HG03432 (cell line): ENCODE measurements around the gene RUFY4.

ENCODE experiments used
- ATAC-seq: cut with Tn5 transposase; IDR thresholded peaks from one replicate; pipeline ENCODE4 v1.9.1; 2021; ENCODE audit warnings: mild to moderate bottlenecking, moderate library complexity; ENCODE audit not compliant: unreplicated experiment

Gene RUFY4

DNA sequence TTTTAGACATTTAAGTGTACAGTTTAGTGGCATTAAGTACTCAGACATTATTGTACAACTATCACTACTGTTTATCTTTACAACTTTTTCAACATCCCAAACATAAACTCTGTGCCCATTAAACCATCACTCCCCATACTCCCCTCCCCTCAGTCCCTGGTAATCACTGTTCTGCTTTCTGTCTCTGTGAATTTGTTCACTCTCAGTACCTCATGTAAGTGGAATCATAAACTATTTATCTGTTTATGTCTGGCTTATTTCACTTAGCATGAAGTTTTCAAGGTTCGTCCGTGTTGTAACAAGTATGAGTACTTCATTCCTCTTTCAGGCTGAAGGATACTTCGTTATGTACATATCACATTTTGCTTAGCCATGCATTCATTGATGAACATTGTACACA, 9.8 kb upstream of the RUFY4 start:
- ATAC-seq = no peak

DNA sequence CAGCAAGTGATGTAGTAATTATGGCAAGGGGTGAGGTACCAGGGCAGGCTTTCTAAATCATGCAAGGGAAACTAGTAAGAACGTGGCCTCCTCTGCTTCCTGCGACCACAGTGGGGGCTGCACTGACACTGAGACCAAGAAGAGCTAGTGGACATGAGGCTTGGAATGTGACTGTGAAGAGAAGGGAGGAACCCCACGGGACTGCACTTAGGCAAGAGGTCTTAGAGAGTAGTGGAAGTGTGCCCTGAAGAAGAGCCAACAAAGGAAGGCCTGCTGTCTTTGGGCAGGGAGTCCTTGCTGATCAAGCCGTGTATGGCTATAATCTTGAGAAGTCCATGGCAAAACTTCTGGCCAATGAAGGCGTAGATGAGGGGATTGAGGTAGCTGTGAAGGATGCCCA, 8.9 kb upstream of the RUFY4 start:
- ATAC-seq = no peak

DNA sequence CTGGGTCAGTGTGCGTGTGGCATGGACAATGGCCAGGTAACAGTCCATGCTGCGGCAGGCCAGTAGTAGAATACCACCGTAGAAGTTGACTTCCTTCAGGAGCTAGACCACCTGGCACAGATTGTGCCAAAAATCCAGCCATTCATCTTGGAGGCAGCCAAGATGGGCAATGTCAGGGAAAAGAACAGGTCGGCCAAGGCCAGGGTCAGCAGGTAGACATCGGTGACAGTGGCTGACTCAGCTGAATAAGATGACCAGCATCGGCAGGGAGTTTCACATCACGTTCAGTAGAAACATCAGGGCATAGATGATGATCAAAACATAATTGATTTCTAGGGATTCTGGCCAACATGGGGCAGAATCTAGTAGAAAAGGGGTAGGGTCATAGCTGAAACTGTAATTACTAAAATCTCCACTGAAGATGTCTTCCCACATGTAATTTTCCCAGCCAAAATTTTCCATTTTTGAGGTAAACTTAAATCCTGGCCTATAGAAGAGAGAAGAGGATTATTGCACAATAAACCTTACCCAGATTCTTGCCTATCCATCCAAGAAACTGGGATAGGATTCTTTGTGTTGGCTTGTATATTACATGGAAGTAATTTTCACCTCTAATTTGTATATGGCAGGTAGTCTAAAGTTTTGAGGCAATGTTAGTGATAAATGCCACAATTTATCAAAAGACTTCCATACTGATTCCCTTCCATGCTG, 7.9 kb upstream of the RUFY4 start:
- no peak for ATAC-seq

DNA sequence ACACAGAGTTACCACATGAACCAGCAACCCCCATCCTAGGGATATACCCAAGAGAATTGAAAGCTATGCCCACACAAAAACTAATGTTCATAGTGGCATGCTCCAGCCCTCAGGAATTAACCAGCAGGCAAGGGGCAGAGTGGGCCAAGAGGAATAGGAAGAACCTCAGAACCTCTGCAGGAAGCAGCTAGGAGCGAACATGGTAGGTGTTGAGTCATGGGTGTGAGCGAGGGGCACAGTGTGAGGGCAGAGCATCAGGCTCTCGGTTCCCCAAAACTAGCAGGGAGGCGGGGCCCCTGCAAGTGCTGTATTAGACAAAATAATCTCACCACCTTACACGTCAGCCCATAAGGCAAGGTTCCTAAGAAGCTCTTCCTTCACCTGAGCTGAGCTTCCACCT, 5.6 kb upstream of the RUFY4 start:
- ATAC-seq = peak; percentile 88

DNA sequence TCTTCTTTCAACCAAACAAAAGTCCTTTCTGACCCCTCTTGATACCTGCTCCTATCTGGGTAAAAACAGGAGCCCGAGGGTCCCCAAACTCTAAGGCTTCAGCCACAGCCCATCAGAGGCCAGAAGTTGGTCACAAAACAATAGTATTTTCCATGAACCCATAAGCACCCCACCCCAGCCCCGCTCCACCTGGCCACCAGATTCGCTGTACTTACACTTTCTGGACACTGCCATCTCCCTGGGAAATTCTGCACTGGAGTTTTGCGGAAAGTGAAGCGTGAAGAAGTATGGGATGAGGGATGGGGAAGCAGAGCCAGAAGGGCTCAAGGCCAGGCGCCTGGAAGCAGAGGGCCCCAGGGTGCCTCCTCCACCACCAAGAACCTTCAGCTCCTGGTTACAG, 5.2 kb upstream of the RUFY4 start:
- ATAC-seq = peak; percentile 10

DNA sequence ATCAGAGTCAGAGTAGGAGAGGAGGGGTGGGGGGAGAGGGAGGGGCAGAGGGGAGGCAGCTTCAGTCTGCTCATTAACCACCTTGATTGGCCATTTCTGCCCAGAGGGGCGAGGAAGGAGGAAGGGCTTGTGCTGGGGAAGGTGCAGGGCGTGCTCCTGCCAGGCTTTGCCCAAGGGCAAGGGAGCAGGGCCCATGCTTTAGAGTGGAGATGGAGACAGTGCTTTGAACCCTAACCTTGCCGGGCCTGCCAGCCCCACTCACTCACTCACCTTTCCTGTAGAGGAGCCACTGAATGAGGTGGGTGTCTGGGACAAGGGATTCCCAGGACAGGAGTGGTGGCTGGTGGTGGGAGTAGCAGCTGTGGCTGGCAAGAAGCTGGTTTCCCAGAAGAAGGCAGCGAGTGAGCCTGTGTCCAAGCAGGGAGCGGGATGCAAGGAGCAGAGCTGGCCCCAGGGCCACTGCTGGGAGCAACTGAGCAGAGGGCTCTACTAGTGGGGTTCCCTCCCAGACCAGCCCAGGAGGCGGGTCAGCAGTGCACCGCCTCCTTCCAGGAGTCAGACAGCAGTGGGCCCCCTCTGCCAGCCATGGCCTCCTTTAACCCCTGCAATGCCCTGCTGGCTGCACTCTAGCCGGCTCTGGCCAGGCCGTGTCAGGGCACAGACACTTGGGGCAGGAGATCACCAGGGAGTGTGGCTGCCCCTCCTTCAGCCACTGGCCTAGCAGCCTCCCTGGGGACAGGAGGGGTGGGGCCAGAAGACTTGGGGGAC, 3.6 kb upstream of the RUFY4 start:
- no peak for ATAC-seq

DNA sequence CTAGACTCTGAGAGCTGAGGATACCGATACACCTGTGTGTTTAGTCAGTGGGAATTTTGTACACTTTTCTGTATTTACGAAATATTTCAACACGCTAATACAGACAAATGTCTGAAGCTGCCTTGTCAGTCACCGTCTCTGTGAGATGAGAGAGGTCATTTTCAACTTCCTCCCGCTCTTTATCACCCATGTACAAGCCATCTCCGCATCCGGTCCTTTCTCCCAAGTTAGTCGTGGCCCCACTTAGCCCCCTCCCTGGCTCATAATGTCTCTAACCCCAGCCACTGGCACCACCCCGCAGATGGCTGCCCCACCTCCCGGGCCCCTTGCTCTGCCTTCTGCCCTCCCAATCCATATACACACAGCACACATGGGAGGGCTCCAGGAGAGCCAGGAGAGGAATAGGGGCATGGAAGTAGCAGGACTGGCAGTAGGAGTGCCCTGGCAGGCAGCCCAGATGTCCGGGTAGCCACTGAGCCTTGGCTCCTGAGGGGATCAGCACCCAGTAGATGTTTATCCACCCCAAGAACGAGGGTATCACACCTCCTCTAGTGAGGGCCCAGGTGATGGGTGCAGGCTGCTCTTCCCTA, 2.0 kb upstream of the RUFY4 start:
- ATAC-seq = no peak

DNA sequence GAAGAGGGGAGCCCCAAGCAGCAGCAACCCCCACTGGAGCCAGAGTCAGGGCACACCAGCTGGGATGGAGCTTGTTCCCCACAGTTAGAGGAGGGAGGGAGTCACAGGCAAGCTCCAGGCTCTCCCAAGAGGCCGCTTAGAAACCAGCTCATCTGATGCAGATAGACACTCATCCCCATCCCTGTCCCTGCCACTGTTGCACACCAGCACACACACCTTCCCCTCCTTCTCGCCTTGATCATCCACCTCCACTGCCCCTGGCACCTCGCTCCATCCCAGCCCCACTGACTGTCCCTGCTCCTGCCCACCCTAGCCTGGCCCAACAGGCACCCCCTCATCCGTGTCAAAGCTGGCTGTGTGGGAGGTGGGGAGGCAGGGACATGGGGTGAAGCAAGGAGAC, 1.5 kb upstream of the RUFY4 start:
- ATAC-seq = no peak

DNA sequence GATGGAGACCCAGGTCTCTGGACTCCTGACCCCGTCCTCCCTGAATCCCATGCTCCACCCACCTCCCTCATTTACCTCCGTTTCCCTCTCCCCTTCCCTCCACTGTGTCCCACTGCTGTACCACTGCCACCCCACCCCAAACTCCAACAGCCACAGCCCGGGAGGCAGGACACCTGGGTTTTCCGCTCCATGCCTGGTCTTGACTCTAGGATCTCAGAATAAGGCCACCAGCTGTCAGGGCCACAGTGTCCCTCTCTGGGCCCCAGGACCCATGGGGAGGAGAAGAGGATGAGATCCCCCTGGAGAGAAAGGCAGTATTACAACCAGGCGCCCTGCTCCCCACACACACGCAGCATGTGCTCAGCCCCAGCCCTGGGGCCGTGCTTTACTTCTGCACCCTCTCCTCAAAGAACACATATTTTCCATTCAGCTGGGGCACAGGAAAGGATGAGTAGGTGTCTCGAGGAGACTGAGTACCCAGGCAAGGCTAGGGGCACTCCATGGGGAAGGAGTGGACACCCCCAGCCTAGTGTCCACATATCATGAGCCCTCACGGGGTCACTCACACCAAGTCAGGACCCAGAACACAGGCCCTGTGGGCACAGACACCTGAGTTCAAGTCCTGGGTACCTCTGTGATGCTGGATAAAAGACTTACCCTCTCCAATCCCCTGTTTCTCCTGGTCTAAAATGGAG, 700 bp downstream of the RUFY4 start:
- ATAC-seq = no peak

DNA sequence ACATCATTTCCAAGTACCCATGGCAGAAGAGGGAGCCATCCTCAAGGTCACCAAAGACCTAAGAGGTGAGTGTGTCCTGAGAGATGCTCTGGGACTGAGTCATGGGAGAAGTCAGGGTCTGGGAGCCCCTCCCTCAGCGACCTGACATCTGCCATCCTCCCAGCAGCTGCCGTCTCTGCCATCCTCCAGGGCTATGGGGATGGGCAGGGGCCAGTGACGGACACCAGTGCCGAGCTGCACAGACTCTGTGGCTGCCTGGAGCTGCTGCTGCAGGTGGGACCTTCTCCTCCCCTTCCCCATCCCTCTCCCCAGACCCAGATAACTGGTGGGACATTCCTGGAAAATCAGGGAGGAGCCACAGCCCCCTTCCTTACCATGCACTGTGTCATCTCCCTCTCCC, 1.5 kb downstream of the RUFY4 start:
- no peak for ATAC-seq

DNA sequence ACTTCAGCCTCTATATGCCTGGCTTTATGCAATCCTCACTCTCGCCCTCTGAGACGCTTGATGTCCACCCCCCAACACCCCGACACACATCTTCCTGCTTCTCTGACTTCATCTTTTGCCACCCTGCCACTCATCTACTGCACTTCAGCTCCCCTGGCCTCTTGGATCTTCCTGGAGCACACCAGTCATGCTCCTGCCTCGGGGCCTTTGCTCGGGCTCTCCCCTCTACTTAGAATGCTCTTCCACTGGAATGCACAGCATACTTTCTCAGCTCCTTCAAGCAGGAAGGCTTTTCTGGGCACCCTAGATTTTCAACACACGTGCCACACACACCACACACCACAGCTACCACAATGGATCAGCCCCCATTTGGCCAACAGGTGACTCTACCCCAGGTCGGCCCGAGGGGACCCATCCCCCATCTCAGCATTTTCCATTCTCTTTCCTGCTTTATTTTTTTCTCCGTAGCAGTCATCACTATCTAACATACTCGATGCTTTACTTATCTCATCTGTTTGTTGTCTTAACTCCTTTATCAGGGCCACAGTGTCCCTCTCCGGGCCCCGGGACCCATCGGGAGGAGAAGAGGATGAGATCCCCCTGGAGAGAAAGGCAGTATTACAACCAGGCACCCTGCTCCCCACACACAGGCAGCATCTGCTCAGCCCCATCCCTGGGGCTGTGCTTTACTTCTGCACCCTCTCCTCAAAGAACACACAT, 2.3 kb downstream of the RUFY4 start:
- ATAC-seq = no peak

DNA sequence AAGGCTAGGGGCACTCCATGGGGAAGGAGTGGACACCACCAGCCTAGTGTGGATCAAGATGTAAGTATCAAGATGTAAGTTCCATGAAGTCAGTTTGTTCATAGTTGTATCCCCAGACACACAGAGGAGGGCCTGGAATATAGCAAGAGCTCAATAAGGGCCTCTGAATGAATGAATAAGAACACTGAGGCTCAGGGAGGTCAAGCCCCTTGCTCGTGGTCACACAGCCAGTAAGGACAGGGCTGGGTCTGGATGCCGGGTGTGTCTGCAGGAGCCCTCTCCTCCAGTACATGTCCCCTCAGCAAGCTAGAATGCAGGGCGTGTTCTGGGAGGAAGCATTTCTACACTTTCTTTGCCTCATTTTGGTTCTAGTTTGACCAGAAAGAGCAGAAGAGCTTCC, 2.9 kb downstream of the RUFY4 start:
- no peak for ATAC-seq

DNA sequence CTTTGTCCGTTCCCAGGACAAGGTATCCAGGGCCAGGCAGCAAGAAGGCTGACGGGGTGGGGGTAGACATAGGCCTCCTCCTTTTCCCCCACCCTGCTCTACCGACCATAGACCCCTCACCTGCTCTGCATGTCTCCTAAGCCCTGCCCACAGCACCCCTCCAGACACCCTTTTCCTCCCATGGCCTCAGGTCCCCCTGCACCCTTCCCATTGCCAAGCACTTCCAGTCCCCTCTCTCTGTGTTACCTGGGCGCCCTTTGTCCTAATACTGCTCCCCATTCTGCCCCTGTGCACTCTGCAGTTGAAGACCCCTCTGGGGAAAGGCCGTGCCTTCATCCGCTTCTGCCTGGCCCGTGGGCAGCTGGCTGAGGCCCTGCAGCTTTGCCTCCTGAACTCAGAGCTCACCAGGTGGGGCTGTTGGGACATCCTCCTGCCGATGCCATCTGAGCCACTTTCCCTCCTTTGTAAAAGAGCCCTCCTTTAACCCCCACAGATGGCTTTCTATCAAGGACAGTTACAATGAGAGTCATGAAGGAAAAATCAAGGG, 3.5 kb downstream of the RUFY4 start:
- no peak for ATAC-seq

DNA sequence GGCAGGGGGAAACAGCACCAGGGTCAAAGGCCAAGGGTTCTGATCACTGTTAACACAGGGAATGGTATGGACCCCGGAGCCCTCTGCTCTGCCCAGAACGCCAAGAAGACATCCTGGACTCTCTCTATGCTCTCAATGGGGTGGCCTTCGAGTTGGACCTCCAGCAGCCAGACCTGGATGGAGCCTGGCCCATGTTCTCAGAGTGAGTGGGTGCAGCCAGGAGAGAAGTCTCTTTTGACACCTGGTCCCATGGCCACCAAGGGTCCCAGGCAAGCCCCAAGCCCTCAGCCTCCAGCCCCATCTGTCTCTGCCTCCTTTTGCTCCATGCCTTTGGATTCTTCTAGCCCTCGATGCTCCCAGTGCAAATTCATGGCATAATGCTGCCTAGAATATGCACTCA, 4.1 kb downstream of the RUFY4 start:
- no peak for ATAC-seq

DNA sequence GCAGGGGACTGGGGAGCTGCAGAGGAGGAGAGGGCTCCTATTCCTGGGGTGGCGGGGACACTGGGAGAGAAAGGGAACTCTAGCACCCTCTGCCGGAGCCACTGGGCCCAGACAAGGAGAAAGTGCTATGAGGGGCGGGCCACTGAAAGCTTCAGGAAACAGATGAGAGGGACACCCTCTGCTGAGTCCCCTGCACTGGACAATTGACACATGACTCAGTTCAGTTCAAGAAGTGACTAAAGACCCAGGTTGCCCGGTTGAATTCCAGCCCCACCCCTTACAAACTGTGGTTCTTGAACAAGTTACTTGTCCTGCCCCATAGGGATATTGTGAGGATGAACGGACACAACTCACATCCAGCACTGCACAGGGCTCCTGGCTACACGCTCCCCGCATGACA, 5.0 kb downstream of the RUFY4 start:
- no peak for ATAC-seq

DNA sequence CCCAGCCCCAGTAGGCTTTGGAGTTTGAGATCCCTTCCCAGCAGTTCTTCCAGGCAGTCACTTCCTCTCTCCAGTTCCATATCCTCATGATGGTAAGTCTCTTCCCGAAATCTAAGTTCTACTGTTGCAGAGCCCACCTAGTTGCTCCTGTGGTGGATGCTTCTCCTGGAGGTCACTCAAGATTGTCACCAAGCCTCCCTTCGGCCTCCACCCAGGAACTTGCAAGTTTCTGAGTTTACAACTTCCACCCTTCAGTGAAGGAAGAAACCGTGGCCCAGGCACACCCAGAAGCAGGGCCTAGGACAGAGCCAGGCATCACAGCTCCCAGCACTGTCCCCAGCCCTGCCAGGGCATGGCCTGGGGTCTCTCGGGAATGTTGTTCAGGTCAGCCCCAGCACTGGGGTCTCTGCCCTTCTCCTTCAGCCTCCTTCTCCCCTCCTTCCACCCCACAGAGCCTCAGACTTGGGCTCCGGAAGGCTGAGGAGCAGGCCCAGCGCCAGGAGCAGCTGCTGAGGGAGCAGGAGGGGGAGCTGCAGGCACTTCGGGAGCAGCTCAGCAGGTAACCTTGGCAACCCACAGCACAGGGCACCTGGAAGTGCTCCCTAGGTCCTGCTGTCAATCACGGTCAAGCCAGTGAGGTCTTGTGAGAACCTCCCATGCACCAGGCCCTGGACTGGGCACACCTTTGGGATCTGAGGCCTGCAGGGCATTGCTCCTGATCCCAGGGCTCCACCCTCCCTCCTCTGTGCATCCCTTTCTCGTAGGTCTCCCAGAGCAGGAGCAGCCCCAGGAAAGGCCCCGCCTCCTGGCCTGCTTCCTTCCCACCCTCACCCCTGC, 7.1 kb downstream of the RUFY4 start:
- no peak for ATAC-seq

DNA sequence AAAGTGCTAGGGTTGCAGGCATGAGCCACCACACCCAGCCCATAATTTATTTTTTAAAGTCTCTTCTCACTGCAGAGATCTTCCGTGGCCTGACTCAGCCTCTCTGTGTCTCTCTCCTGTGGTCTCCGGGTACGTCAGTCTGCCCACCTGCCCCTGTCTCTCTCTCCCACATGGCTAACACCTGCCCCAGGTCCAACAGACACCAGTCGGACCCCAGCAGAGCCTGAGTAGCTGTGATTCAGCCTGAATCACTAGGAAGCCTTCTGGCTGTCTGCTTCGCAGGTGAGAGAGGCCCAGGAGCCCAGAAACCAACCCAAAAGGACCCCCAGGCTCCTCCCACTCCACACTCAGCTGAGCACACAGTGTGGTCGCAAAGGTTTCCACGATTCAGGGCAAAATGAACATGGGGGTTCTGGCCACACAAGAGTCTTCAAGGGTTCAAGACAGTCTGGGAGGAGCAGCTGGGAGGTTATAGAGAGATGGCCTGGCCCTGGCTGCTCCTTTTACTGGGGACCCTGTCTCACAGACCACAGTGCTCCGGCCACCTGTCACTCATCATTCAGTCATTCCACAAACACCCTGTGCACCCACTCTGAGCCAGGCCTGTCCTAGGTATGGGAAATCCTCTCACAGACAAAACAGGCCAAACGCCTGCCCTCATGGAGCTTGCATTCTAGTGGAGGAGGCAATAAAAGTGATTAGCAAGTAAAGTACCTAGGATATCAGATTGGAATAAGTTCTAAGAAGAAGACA, 8.6 kb downstream of the RUFY4 start:
- no peak for ATAC-seq

DNA sequence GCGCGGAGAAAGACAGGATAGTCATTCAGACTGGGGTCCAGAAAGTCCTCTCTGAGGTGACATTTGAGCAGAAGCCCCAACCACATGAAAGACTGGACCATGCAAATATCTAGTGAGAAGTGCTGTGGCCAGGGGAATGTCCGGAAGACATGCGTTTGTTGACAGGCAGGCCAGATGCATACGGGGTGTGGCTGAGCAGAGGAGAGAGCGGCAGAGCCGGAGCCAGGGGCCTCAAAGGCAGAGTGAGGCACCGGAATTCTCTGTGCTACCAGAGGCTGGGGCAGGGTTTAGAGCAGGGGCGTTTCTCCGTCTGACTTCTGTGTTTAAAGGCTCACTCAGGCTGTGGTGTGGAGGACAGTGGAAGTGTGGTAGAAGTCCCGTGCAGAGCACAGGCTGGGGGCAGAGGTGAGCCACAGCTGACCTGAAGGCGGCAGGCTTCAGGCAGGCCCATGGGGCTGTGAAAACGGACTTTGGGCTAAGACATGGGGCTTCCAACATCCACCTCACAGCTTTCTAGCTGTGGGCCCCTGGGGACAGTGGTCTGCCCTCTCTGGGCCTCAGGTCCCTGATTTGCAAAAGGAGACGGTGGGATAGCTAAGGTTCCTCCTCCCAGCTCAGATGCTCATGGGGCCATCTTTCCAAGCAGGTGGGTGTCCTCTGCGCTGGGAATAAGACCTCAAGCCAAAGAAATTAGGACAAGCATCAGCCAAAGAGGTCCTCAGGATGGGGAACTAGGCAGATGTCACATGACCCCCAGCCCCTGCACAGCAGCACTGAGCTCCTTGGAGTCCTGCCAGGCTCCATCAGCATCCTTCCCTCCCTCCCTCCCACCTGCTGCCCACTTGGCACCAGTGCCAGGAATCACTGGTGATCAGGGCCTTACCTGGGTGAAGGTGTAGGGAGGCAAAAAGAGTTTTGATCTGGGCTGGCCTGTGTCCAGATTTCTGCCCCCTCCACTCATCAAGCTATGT, 11.2 kb downstream of the RUFY4 start:
- ATAC-seq = no peak
